Measurements from ENCODE around the gene CDC42. TPM values are rescaled to one million over a fixed set of nuclear protein-coding genes. Genes with fewer than 3 reads are reported as not detected.
"Not testable (repeated sequence)": the region's sequence is repeated elsewhere in the genome, so short reads cannot be mapped to it uniquely, and the experiment has no call there.

Gene CDC42
- total and polyA plus RNA-seq, 2 of the 13 experiments (the other 11 are each of a cell fraction or from before 2014, with no cell fraction given) = 138 to 237 TPM

DNA sequence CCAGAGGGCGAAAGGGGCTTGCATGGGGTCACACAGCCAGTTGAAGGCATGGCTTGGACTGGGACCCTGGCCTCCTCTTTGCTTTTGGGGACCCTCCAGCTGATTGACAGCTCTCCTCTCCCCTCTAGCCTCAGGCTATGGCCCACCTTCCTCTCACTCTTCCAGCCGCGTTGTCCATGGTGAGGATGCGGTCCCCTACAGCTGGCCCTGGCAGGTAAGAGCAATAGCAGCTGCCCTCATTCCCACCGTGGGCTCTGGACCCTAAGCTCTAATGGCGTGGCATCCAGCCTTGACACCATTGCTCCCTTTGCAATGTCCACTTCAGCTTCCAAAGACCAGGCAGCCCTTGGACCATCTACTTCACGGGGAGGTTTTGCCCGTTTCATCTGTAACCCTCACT is 49.6 kb upstream of the CDC42 start:
- H3K79me2 ChIP-seq (ENCODE audit: insufficient read depth, low read length); H3K9me3 ChIP-seq (ENCODE audit: low read length); H3K27ac ChIP-seq (ENCODE audit: extremely low read length, insufficient read depth, low read length); H3K4me2 ChIP-seq (ENCODE audit: low read depth, low read length); intact Hi-C loops (cut with micrococcal nuclease; ENCODE audit: unreplicated experiment); H3K9ac ChIP-seq (ENCODE audit: insufficient read depth, low read depth, low read length); H3K4me3 ChIP-seq (replicated peaks in 1 of 3; ENCODE audit: insufficient read depth in 1 of 3, low read depth in 2 of 3, low read length in 3 of 3); H4K20me1 ChIP-seq (ENCODE audit: insufficient read depth, low read length); DNase-seq (ENCODE audit: low spot score); BruUV-seq (replicated peaks); POLR2A ChIA-PET; H3K27me3 ChIP-seq (ENCODE audit: control insufficient read depth in 1 of 2, insufficient read depth in 2 of 2, low read length in 2 of 2); CTCF ChIA-PET (ENCODE audit: low intra/inter-chr PET ratio, low total read pairs); H2AFZ ChIP-seq (ENCODE audit: low read length); in situ Hi-C loops (cut with HindIII; ENCODE audit: extremely low pct_ligation_motif_present, low pct_unique_long_range_greater_than_20kb); H3K36me3 ChIP-seq (replicated peaks in 1 of 2; ENCODE audit: control insufficient read depth in 1 of 2, insufficient read depth in 2 of 2, low read length in 2 of 2); FAIRE-seq; ATAC-seq: not testable (repeated sequence)
- WGBS (ENCODE audit: low lambda C conversion rate) = 85% methylated on average over 6 of the region's 8 CpGs
- H3K4me1 ChIP-seq (ENCODE audit: insufficient read depth, low read length) = peaks cover 52% of the 10 kb centered on the region

DNA sequence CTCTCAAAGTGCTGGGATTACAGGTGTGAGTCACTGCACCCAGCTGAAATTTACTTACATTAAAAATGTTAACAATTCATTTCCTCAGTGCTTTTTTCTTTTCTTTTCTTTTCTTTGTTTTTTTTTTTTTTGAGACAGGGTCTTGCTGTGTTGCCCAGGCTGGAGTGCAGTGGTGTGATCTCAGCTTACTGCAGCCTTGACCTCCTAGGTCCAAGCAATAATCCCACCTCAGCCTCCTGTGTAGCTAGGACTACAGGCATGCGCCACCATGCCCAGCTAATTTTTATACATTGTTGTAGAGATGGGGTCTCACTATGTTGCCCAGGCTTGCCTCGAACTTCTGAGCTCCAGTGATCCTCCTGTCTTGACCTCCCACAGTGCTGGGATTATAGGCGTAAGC is 48.5 kb upstream of the CDC42 start:
- H3K36me3 ChIP-seq (replicated peaks in 1 of 2; ENCODE audit: control insufficient read depth in 1 of 2, insufficient read depth in 2 of 2, low read length in 2 of 2); H3K9ac ChIP-seq (ENCODE audit: insufficient read depth, low read depth, low read length); H4K20me1 ChIP-seq (ENCODE audit: insufficient read depth, low read length); H3K9me3 ChIP-seq (ENCODE audit: low read length); H3K4me3 ChIP-seq (replicated peaks in 1 of 3; ENCODE audit: insufficient read depth in 1 of 3, low read depth in 2 of 3, low read length in 3 of 3); ATAC-seq; CTCF ChIA-PET (ENCODE audit: low intra/inter-chr PET ratio, low total read pairs); H3K79me2 ChIP-seq (ENCODE audit: insufficient read depth, low read length); in situ Hi-C loops (cut with HindIII; ENCODE audit: extremely low pct_ligation_motif_present, low pct_unique_long_range_greater_than_20kb); POLR2A ChIA-PET; H2AFZ ChIP-seq (ENCODE audit: low read length); H3K27ac ChIP-seq (ENCODE audit: extremely low read length, insufficient read depth, low read length); intact Hi-C loops (cut with micrococcal nuclease; ENCODE audit: unreplicated experiment); DNase-seq (ENCODE audit: low spot score); BruUV-seq (replicated peaks); FAIRE-seq; H3K27me3 ChIP-seq (ENCODE audit: control insufficient read depth in 1 of 2, insufficient read depth in 2 of 2, low read length in 2 of 2); H3K4me2 ChIP-seq (ENCODE audit: low read depth, low read length): not testable (repeated sequence)
- peak; percentile 73 for TF ChIP-seq ZNF121 (CRISPR knock-in tag; IDR thresholded peaks at IDR 0.05)
- peaks cover 48% of the 10 kb centered on the region for H3K4me1 ChIP-seq (ENCODE audit: insufficient read depth, low read length)
- 75% methylated on average over 3 of the region's 3 CpGs for WGBS (ENCODE audit: low lambda C conversion rate)

All from HepG2 (cell line).